Thoracic aorta endothelial cell (primary cell): ENCODE measurements around the gene EIF2S2. TPM values are rescaled to one million over a fixed set of nuclear protein-coding genes. Genes with fewer than 3 reads are reported as not detected.

Source experiments
- small RNA-seq: library from RNA; depleted of rRNA; stranded (forward); fragments of <200 nt; gene quantifications from one replicate; pipeline ENCODE3, GENCODE V24; 2012
- total RNA-seq: library from RNA; depleted of rRNA; stranded (reverse); fragments of >200 nt; gene quantifications from 2 replicates; pipeline ENCODE4 v1.2.3, GENCODE V29; 2012

EIF2S2 gene
- total RNA-seq, result 163 and 167 TPM in 2 replicates

GRCh38 chr20:34111702-34112599, at the start of gene EIF2S2:
TSS of gene EIF2S2 (minus strand) at chr20:34112243. CDS start at chr20:34112110, 133 bp downstream.

Small RNAs within 50 kb of the gene (small RNA-seq; reads per million reads assigned to genes)
- gene MIR4755, result not detected

Other genes with a start within 250 kb of the EIF2S2 start
- 83.1 and 99.3 TPM in 2 replicates for gene RALY, start 118.3 kb downstream of the EIF2S2 start, total RNA-seq
- gene ASIP, start 129.2 kb upstream of the EIF2S2 start, total RNA-seq, result not detected in 2 replicates
- gene AHCY, start 191.1 kb upstream of the EIF2S2 start, total RNA-seq, result 127 and 159 TPM in 2 replicates